H1 (cell line): ENCODE data around the gene HACD2. TPM values are rescaled to one million over a fixed set of nuclear protein-coding genes. Genes with fewer than 3 reads are reported as not detected.

Source experiments
- CTCF ChIA-PET: fragments of 300-600 bp; sonication (Branson Sonifier 250); formaldehyde crosslinking; loops from one replicate; lab custom pipeline; 2021; ENCODE audit not compliant: partially characterized antibody; lab: Charles Lee
- POLR2A ChIA-PET: fragments of 300-600 bp; sonication (Branson Sonifier 250); formaldehyde crosslinking; loops from one replicate; lab custom pipeline; 2021; ENCODE audit warnings: inconsistent platforms; ENCODE audit not compliant: partially characterized antibody; lab: Charles Lee
- DNase-seq, 2 experiments: peaks; one replicate each; pipeline versions ENCODE4 v3.0.0 to v3.0.0-alpha.2; 2010 to 2022; ENCODE audit warnings: low spot score in 2 of 2, low read depth in 1 of 2, mixed read lengths in 1 of 2
- FAIRE-seq: peaks from 2 replicates; lab custom pipeline; 2011; peaks lifted over from hg19 to GRCh38; lab: Jason Lieb, UNC
- H2AFZ ChIP-seq: 2 replicates; pipeline ENCODE4 v1.8.1; 2012; ENCODE audit warnings: low read length, inconsistent platforms
- H2AK5ac ChIP-seq: 2 replicates; pipeline ENCODE4 v1.6.1; 2013; ENCODE audit warnings: low read depth, low read length
- H2BK120ac ChIP-seq: replicated peaks from 2 replicates; pipeline ENCODE3; 2013; ENCODE audit warnings: low read depth, low read length, inconsistent platforms
- H2BK12ac ChIP-seq: 2 replicates; pipeline ENCODE4 v1.6.1; 2013; ENCODE audit warnings: low read depth, low read length
- H2BK15ac ChIP-seq: 2 replicates; pipeline ENCODE4 v1.6.1; 2013; ENCODE audit warnings: low read length
- H2BK20ac ChIP-seq: 2 replicates; pipeline ENCODE4 v1.6.1; 2013; ENCODE audit warnings: low read length
- H2BK5ac ChIP-seq: 2 replicates; pipeline ENCODE4 v1.6.1; 2013; ENCODE audit warnings: low read depth, low read length
- H3K14ac ChIP-seq: 2 replicates; pipeline ENCODE4 v1.6.1; 2013; ENCODE audit warnings: inconsistent platforms; ENCODE audit not compliant: insufficient read length
- H3K18ac ChIP-seq: 2 replicates; pipeline ENCODE4 v1.6.1; 2013; ENCODE audit warnings: low read length; ENCODE audit errors: extremely low read depth
- H3K23ac ChIP-seq: 2 replicates; pipeline ENCODE4 v1.6.1; 2013; ENCODE audit warnings: inconsistent platforms; ENCODE audit not compliant: insufficient read length
- H3K23me2 ChIP-seq: 2 replicates; pipeline ENCODE4 v1.6.1; 2013; ENCODE audit warnings: low read depth, low read length
- H3K27ac ChIP-seq: 2 replicates; pipeline ENCODE4 v1.6.1; 2011; ENCODE audit warnings: low read depth, low read length, inconsistent platforms
- H3K27me3 ChIP-seq, 4 experiments: replicated peaks in 1 of 4; 1 replicate in 1 of 4; 2 replicates in 3 of 4; pipeline versions ENCODE4 v1.6.1 to v1.8.1; 2011 to 2013; ENCODE audit warnings: low read length in 3 of 4, mild to moderate bottlenecking in 3 of 4, inconsistent platforms in 2 of 4, mixed read lengths in 2 of 4, moderate library complexity in 1 of 4; ENCODE audit not compliant: control insufficient read depth in 3 of 4, insufficient read depth in 3 of 4; ENCODE audit errors: extremely low read depth in 1 of 4
- H3K36me3 ChIP-seq, 4 experiments: 2 replicates each; pipeline versions ENCODE4 v1.6.1 to v1.8.1; 2011 to 2013; ENCODE audit warnings: mild to moderate bottlenecking in 4 of 4, low read length in 3 of 4, moderate library complexity in 2 of 4, control low read depth in 1 of 4, inconsistent platforms in 1 of 4; ENCODE audit not compliant: insufficient read depth in 4 of 4, control insufficient read depth in 2 of 4
- H3K4ac ChIP-seq: replicated peaks from 2 replicates; pipeline ENCODE3; 2013; ENCODE audit warnings: low read length, low read depth, mixed read lengths, inconsistent platforms; ENCODE audit not compliant: insufficient read length
- H3K4me1 ChIP-seq, 4 experiments: replicated peaks in 1 of 4; 1 replicate in 1 of 4; 2 replicates in 3 of 4; pipeline versions ENCODE4 v1.6.1 to v1.8.1; 2011 to 2013; ENCODE audit warnings: low read length in 3 of 4, inconsistent platforms in 2 of 4, mixed read lengths in 1 of 4; ENCODE audit not compliant: insufficient read depth in 4 of 4, control insufficient read depth in 3 of 4
- H3K4me2 ChIP-seq, 2 experiments: 2 replicates each; pipeline versions ENCODE4 v1.6.1 to v1.8.1; 2011 to 2013; ENCODE audit warnings: low read depth in 2 of 2, low read length in 2 of 2, control low read depth in 1 of 2, inconsistent platforms in 1 of 2, mild to moderate bottlenecking in 1 of 2; ENCODE audit not compliant: insufficient read depth in 1 of 2
- H3K4me3 ChIP-seq, 4 experiments: fragments of 200-600, 300-600 bp in 1 of 4; sonication (generic), shearing (Covaris generic), sonication (Bioruptor Twin) in 1 of 4; 2 replicates each; pipeline versions ENCODE4 v1.5.1 to v1.8.1; 2011 to 2016; ENCODE audit warnings: low read length in 4 of 4, low read depth in 3 of 4, control low read depth in 2 of 4, inconsistent platforms in 2 of 4, mild to moderate bottlenecking in 2 of 4, mixed read lengths in 1 of 4, moderate library complexity in 1 of 4; ENCODE audit not compliant: insufficient read depth in 2 of 4; ENCODE audit errors: extremely low read depth in 1 of 4
- H3K56ac ChIP-seq: replicated peaks from 2 replicates; pipeline ENCODE3; 2013; ENCODE audit warnings: low read depth, mild to moderate bottlenecking, mixed read lengths, low read length, inconsistent platforms; ENCODE audit not compliant: insufficient read length
- H3K79me1 ChIP-seq: 2 replicates; pipeline ENCODE4 v1.6.1; 2013; ENCODE audit warnings: low read depth, low read length, control low read depth
- H3K79me2 ChIP-seq, 2 experiments: 2 replicates each; pipeline versions ENCODE4 v1.6.1 to v1.8.1; 2012 to 2013; ENCODE audit warnings: low read length in 2 of 2, mild to moderate bottlenecking in 2 of 2, inconsistent platforms in 1 of 2; ENCODE audit not compliant: insufficient read depth in 2 of 2, control insufficient read depth in 1 of 2
- H3K9ac ChIP-seq, 4 experiments: replicated peaks in 1 of 4; 1 replicate in 1 of 4; 2 replicates in 3 of 4; pipeline versions ENCODE4 v1.6.1 to v1.8.1; 2011 to 2013; ENCODE audit warnings: low read depth in 3 of 4, low read length in 3 of 4, control low read depth in 2 of 4, mild to moderate bottlenecking in 2 of 4, moderate library complexity in 2 of 4, inconsistent platforms in 1 of 4; ENCODE audit errors: extremely low read depth in 1 of 4
- H3K9me3 ChIP-seq, 2 experiments: 2 replicates each; pipeline versions ENCODE4 v1.6.1 to v1.8.1; 2012 to 2013; ENCODE audit warnings: mild to moderate bottlenecking in 2 of 2, moderate library complexity in 2 of 2, control low read depth in 1 of 2, inconsistent platforms in 1 of 2, low read depth in 1 of 2, low read length in 1 of 2, mixed read lengths in 1 of 2; ENCODE audit not compliant: insufficient read depth in 2 of 2
- H4K20me1 ChIP-seq, 2 experiments: replicated peaks in 1 of 2; 2 replicates each; pipeline versions ENCODE3 to v1.8.1; 2011 to 2013; ENCODE audit warnings: inconsistent platforms in 2 of 2, low read length in 2 of 2, mild to moderate bottlenecking in 1 of 2; ENCODE audit not compliant: insufficient read depth in 2 of 2, control insufficient read depth in 1 of 2
- H4K5ac ChIP-seq: 2 replicates; pipeline ENCODE4 v1.6.1; 2013; ENCODE audit warnings: low read length, low read depth, mixed read lengths, inconsistent platforms; ENCODE audit not compliant: insufficient read length
- H4K8ac ChIP-seq: 2 replicates; pipeline ENCODE4 v1.8.0; 2013; ENCODE audit warnings: mild to moderate bottlenecking, moderate library complexity, low read length, inconsistent platforms; ENCODE audit not compliant: insufficient read depth; ENCODE audit errors: extremely low read depth
- H4K91ac ChIP-seq: replicated peaks from 2 replicates; pipeline ENCODE3; 2013; ENCODE audit warnings: low read length, mixed read lengths, inconsistent platforms; ENCODE audit not compliant: insufficient read length
- CHD1 ChIP-seq: IDR thresholded peaks from 2 replicates; pipeline ENCODE4 v1.6.1; 2012; ENCODE audit warnings: low read depth, low read length, improper control_type of control experiment
- EGR1 ChIP-seq: IDR thresholded peaks from 2 replicates; pipeline ENCODE4 v1.6.1; 2011; ENCODE audit warnings: low read depth, low read length, borderline replicate concordance
- PHF8 ChIP-seq: fragments of 200-600 bp; sonication (generic); conservative IDR thresholded peaks from 2 replicates; pipeline ENCODE4 v1.7.1; 2012; ENCODE audit warnings: low read depth, mild to moderate bottlenecking, inconsistent platforms, low read length, moderate library complexity
- TAF1 ChIP-seq: IDR thresholded peaks from 2 replicates; pipeline ENCODE4 v1.6.1; 2011; ENCODE audit warnings: mild to moderate bottlenecking, low read depth, low read length
- WGBS, 2 experiments: shearing (Covaris generic) in 1 of 2; methylation state at CpG; one replicate each; pipeline versions ENCODE4 v1.1.6 to v1.1.7; 2013 to 2015; ENCODE audit warnings: low lambda C conversion rate in 2 of 2, mixed read lengths in 2 of 2, inconsistent platforms in 1 of 2, low coverage in 1 of 2, missing lambda C conversion rate in 1 of 2; ENCODE audit not compliant: insufficient replicate concordance in 2 of 2, insufficient coverage in 1 of 2, insufficient read length in 1 of 2; ENCODE audit errors: extremely low coverage in 1 of 2, missing lambda C conversion rate in 1 of 2; 5-methylcytosine and 5-hydroxymethylcytosine counted together
- polyA plus RNA-seq, 7 experiments: library from polyadenylated mRNA; depleted of rRNA in 3 of 7; stranded (reverse) in 5 of 7; unstranded in 2 of 7; fragments of >200 nt in 5 of 7; fragments of 200-250 nt in 2 of 7; gene quantifications; 1 replicate in 5 of 7; 2 replicates in 1 of 7; 4 replicates in 1 of 7; pipeline versions ENCODE4 v1.2.1 to v1.2.3, GENCODE V29; 2011 to 2013; ENCODE audit warnings: missing spikeins in 2 of 7, mixed read lengths in 2 of 7
- total RNA-seq: library from RNA; stranded (reverse); fragmentation: NEBNext Ultra II Directional; extraction: Animal tissue kit (Norgen Biotek cat#: 25700); gene quantifications from 2 replicates; pipeline ENCODE4 v1.2.1, GENCODE V29; 2021

HACD2 gene
- total and polyA plus RNA-seq, 2 of the 8 experiments (the other 6 are each of a cell fraction or from before 2014, with no cell fraction given), result 24.9 to 31.2 TPM

DNA sequence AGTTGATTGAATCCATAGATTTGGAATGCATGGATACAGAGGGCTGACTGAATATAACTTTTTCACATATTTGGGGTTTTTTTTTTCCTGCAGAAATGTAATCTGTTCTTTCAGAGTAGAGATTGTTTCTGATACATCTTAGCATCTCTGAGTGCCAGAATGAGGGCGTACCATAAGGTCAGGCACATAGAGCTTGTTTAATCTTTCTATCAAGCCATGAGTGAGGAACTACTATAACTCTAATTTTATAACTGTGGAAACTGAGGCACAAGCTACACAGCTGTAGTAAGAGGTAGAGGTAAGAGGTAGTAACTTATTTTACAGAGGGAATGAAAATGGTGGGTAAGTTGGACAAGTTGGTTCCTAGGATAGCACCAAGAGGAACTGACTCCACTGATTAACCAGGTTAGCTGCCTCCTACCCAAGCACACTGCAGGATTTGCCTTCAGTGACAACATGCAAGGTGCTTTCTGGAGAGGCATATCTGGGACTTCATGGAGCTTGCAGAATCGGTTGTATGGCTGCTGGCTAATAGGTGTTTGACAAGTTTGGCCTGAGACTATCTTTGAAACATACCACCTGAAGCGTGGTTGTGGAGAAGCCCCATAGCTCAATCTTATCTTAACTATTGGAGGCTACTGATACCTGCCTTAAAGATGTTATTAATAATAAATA, 23.5 kb upstream of the HACD2 start:
- POLR2A ChIA-PET, result interaction anchor here (3.0 kb wide), 1 partner anchor 10 kb away, joined by 7 read pairs; no protein-coding TSS in a partner anchor
- no peaks in the 10 kb centered on the region for H3K9me3 ChIP-seq
- no peak for TF ChIP-seq TAF1
- no peak for TF ChIP-seq CHD1
- no peak for TF ChIP-seq PHF8
- TF ChIP-seq EGR1, result no peak
- TF ChIP-seq, all 59 proteins: peak for 0
- Histone ChIP-seq H2BK120ac (no peak overlapping the region), H3K4me2 (no peak overlapping the region), H3K14ac (no peak overlapping the region), H3K23ac (no peak overlapping the region), H3K27me3 (no peaks in the 10 kb centered on the region), H3K56ac (no peak overlapping the region), H2BK5ac (no peak overlapping the region), H4K5ac (no peak overlapping the region), H3K9ac (no peak overlapping the region), H2AFZ (no peak overlapping the region), H3K23me2 (no peaks in the 10 kb centered on the region), H3K36me3 (peaks cover 0 to 7% (median 3%) of the 10 kb centered on the region in 4 experiments; a peak in 3 of 8 replicates), H3K27ac (no peak overlapping the region), H3K4me1 (peaks cover 0 to 4% (median 3%) of the 10 kb centered on the region in 4 experiments; a peak in 3 of 7 replicates), H2BK15ac (no peak overlapping the region), H4K20me1 (no peaks in the 10 kb centered on the region), H2BK20ac (no peak overlapping the region), H3K79me2 (no peaks in the 10 kb centered on the region), H3K4ac (no peak overlapping the region), H3K4me3 (no peak overlapping the region), H3K18ac (no peak overlapping the region), H4K91ac (no peak overlapping the region), H4K8ac (no peak overlapping the region), H3K79me1 (no peaks in the 10 kb centered on the region), H2AK5ac (no peak overlapping the region), H2BK12ac (no peak overlapping the region)
- WGBS, 2 experiments, result 89% methylated on average over 3 of the region's 3 CpGs; no CpG with 5 or more reads in 1 of the 2 experiments
- DNase-seq (no peak), FAIRE-seq (no peak)
- CTCF ChIA-PET, result interaction anchor here (1.7 kb wide), 1 partner anchor 34 kb away, joined by 6 read pairs; no protein-coding TSS in a partner anchor
